Choroid plexus epithelial cell (primary cell): Measurements from ENCODE around the gene FAM78B.

Source experiments
- DNase-seq: peaks from one replicate; pipeline ENCODE4 v3.0.0-alpha.2; 2010; ENCODE audit warnings: low read depth
- H3K4me3 ChIP-seq: 2 replicates; pipeline ENCODE4 v1.5.1; 2011; ENCODE audit warnings: low read depth, mild to moderate bottlenecking, control low read depth, low read length, moderate library complexity
- TF ChIP-seq, protein P1 (sequence below): conservative IDR thresholded peaks from 2 replicates; pipeline ENCODE4 v1.5.1; 2011; ENCODE audit warnings: low read depth, mild to moderate bottlenecking, control low read depth, inconsistent platforms, low read length, moderate library complexity

FAM78B gene

GRCh38 chr1:166114419-166114818 is 52.4 kb downstream of the FAM78B start:
- TF ChIP-seq, protein P1, sequence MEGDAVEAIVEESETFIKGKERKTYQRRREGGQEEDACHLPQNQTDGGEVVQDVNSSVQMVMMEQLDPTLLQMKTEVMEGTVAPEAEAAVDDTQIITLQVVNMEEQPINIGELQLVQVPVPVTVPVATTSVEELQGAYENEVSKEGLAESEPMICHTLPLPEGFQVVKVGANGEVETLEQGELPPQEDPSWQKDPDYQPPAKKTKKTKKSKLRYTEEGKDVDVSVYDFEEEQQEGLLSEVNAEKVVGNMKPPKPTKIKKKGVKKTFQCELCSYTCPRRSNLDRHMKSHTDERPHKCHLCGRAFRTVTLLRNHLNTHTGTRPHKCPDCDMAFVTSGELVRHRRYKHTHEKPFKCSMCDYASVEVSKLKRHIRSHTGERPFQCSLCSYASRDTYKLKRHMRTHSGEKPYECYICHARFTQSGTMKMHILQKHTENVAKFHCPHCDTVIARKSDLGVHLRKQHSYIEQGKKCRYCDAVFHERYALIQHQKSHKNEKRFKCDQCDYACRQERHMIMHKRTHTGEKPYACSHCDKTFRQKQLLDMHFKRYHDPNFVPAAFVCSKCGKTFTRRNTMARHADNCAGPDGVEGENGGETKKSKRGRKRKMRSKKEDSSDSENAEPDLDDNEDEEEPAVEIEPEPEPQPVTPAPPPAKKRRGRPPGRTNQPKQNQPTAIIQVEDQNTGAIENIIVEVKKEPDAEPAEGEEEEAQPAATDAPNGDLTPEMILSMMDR = no peak
- H3K4me3 ChIP-seq = no peak overlapping the region
- no peak for DNase-seq

- no peak for DNase-seq
- TF ChIP-seq, protein P1 = no peak
- H3K4me3 ChIP-seq = no peak overlapping the region
These were observed 53.2 kb downstream of the FAM78B start for GRCh38 chr1:166113630-166114029.

GRCh38 chr1:166113031-166113430 is 53.8 kb downstream of the FAM78B start:
- TF ChIP-seq, protein P1 = no peak
- no peak for DNase-seq
- H3K4me3 ChIP-seq = no peak overlapping the region

DNA sequence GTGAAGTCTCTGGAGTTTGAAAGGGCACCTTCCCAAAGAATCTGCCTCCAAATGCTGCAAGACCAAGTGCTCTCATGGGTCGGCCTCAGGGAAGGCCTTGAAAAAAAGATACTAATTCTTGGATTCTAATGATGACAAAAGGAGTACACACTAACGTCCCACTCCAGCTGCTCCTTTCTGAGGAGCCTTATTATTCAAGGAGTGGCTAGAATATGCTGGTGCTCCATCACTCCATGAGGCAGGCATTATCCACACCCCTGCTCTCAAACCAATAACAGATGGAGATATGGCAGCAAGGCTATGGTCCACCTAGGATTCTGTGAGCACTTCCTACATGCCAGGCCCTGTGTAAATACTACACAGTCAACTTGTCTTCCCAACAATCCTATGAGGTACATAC is 54.4 kb downstream of the FAM78B start:
- DNase-seq = no peak
- TF ChIP-seq, protein P1 = no peak
- no peak overlapping the region for H3K4me3 ChIP-seq

DNA sequence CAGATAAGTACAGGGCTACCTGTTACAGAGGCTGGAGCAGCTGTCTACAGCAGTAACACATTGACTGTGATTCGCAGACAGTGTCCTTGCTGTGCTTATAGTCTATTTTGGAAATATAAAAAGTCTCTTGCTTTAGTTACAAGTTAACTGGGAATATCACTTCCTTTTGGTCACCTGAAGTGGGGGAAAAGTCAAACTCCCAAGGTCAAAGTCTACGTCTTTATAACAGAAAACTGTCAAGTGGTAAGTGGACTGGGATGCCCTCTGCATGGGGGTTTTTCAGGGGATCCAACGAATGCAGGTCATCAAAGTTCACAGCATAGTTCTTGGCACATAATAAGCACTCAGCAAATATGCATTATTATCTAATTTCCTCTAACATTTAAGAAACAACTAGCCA is 55.4 kb downstream of the FAM78B start:
- DNase-seq = no peak
- TF ChIP-seq, protein P1 = no peak
- H3K4me3 ChIP-seq = no peak overlapping the region

- no peak overlapping the region for H3K4me3 ChIP-seq
- TF ChIP-seq, protein P1 = no peak
- no peak for DNase-seq
These were observed 76.6 kb downstream of the FAM78B start for GRCh38 chr1:166090244-166090643.

GRCh38 chr1:166089804-166090203 is 77.0 kb downstream of the FAM78B start:
- no peak overlapping the region for H3K4me3 ChIP-seq
- no peak for DNase-seq
- TF ChIP-seq, protein P1 = no peak
